SK-N-SH (cell line): ENCODE data around the gene TGM3. TPM values are rescaled to one million over a fixed set of nuclear protein-coding genes. Genes with fewer than 3 reads are reported as not detected.

Source experiments
- CTCF ChIA-PET: fragments of 300-600, 350-600 bp; formaldehyde crosslinking; extraction: SDS; loops from one replicate; lab custom pipeline; 2021; lab: Yijun Ruan, JAX
- POLR2A ChIA-PET: fragments of 350-600 bp; sonication (Branson Sonifier 250); formaldehyde crosslinking; extraction: SDS; loops from one replicate; lab custom pipeline; 2020; ENCODE audit warnings: antibody characterized with exemption, inconsistent platforms; lab: Yijun Ruan, JAX
- DNase-seq: peaks from one replicate; pipeline ENCODE4 v3.0.0; 2012
- H2AFZ ChIP-seq: fragments of 200-600 bp; sonication (generic); 2 replicates; pipeline ENCODE4 v1.8.1; 2016; ENCODE audit warnings: antibody characterized with exemption, mild to moderate bottlenecking, low read depth
- H3F3A ChIP-seq: fragments of 200-600 bp; sonication (generic); replicated peaks from 2 replicates; pipeline ENCODE3; 2016; ENCODE audit warnings: antibody characterized with exemption, mild to moderate bottlenecking; ENCODE audit not compliant: insufficient read depth
- H3K27ac ChIP-seq, 2 experiments: fragments of 200-500 bp in 1 of 2; fragments of 200-600 bp in 1 of 2; sonication (Bioruptor generic) in 1 of 2; sonication (generic), shearing (Covaris generic) in 1 of 2; 2 replicates each; pipeline versions ENCODE4 v1.5.1 to v1.6.1; 2014 to 2016; ENCODE audit warnings: low read depth in 2 of 2, inconsistent platforms in 1 of 2, low read length in 1 of 2, mild to moderate bottlenecking in 1 of 2, mixed read lengths in 1 of 2
- H3K27me3 ChIP-seq: fragments of 200-600 bp; sonication (generic), shearing (Covaris generic); 2 replicates; pipeline ENCODE4 v1.6.1; 2016; ENCODE audit warnings: mixed run types; ENCODE audit not compliant: insufficient read depth
- H3K36me3 ChIP-seq, 2 experiments: fragments of 200-500 bp in 1 of 2; fragments of 200-600 bp in 1 of 2; sonication (Bioruptor generic) in 1 of 2; sonication (generic) in 1 of 2; replicated peaks in 1 of 2; 2 replicates each; pipeline versions ENCODE3 to v1.5.1; 2014 to 2016; ENCODE audit warnings: low read length in 1 of 2, mild to moderate bottlenecking in 1 of 2; ENCODE audit not compliant: insufficient read depth in 2 of 2, control insufficient read depth in 1 of 2
- H3K4me1 ChIP-seq, 2 experiments: fragments of 200-500 bp in 1 of 2; fragments of 200-600 bp in 1 of 2; sonication (Bioruptor generic) in 1 of 2; sonication (generic), shearing (Covaris generic) in 1 of 2; 2 replicates each; pipeline versions ENCODE4 v1.5.1 to v1.6.1; 2014 to 2016; ENCODE audit warnings: low read depth in 1 of 2, low read length in 1 of 2, mixed run types in 1 of 2; ENCODE audit not compliant: insufficient read depth in 2 of 2, control insufficient read depth in 1 of 2
- H3K4me2 ChIP-seq: fragments of 200-600 bp; sonication (generic), shearing (Covaris generic); 2 replicates; pipeline ENCODE4 v1.6.1; 2017; ENCODE audit warnings: mixed run types
- H3K4me3 ChIP-seq, 2 experiments: fragments of 200-500 bp in 1 of 2; fragments of 200-600 bp in 1 of 2; sonication (Bioruptor generic) in 1 of 2; sonication (generic), shearing (Covaris generic) in 1 of 2; 2 replicates each; pipeline versions ENCODE4 v1.5.1 to v1.8.1; 2014 to 2016; ENCODE audit warnings: low read depth in 2 of 2, inconsistent platforms in 1 of 2, low read length in 1 of 2, mild to moderate bottlenecking in 1 of 2, mixed read lengths in 1 of 2, moderate library complexity in 1 of 2
- H3K79me2 ChIP-seq: fragments of 200-600 bp; sonication (generic); 2 replicates; pipeline ENCODE4 v1.8.1; 2017; ENCODE audit warnings: mild to moderate bottlenecking; ENCODE audit not compliant: insufficient read depth
- H3K9ac ChIP-seq: fragments of 200-600 bp; sonication (generic); 2 replicates; pipeline ENCODE4 v1.6.1; 2017; ENCODE audit warnings: mixed run types
- H3K9me2 ChIP-seq: fragments of 200-600 bp; sonication (generic); 2 replicates; pipeline ENCODE4 v1.6.1; 2017; ENCODE audit warnings: mixed run types
- H3K9me3 ChIP-seq: fragments of 200-600 bp; sonication (generic); 2 replicates; pipeline ENCODE4 v1.6.1; 2017; ENCODE audit warnings: mixed run types, mild to moderate bottlenecking, moderate library complexity
- H4K20me1 ChIP-seq: fragments of 200-600 bp; sonication (generic); 2 replicates; pipeline ENCODE4 v1.6.1; 2017; ENCODE audit warnings: mild to moderate bottlenecking, mixed run types; ENCODE audit not compliant: insufficient read depth
- EZH2phosphoT487 ChIP-seq: fragments of 200-600 bp; sonication (generic); IDR thresholded peaks from 2 replicates; pipeline ENCODE4 v1.6.1; 2017; ENCODE audit warnings: low read depth, mixed run types, mild to moderate bottlenecking, antibody characterized with exemption, moderate library complexity, borderline replicate concordance
- FOSL2 ChIP-seq: IDR thresholded peaks from 2 replicates; pipeline ENCODE4 v1.4.0; 2012; ENCODE audit warnings: low read depth, mild to moderate bottlenecking, moderate library complexity, borderline replicate concordance
- FOXJ3 ChIP-seq: sonication (generic); formaldehyde crosslinking; IDR thresholded peaks from 2 replicates; pipeline ENCODE4 v1.5.1; 2020; ENCODE audit warnings: mild to moderate bottlenecking, missing genetic modification reagents
- GABPA ChIP-seq: IDR thresholded peaks from 2 replicates; pipeline ENCODE4 v1.4.0; 2012; ENCODE audit warnings: low read depth, mild to moderate bottlenecking
- MEF2A ChIP-seq: IDR thresholded peaks from 2 replicates; pipeline ENCODE4 v1.4.0; 2012; ENCODE audit warnings: low read depth, borderline replicate concordance
- NFIC ChIP-seq: IDR thresholded peaks from 2 replicates; pipeline ENCODE4 v1.4.0; 2012; ENCODE audit warnings: borderline replicate concordance
- NRF1 ChIP-seq: IDR thresholded peaks from 2 replicates; pipeline ENCODE4 v1.6.1; 2012; ENCODE audit warnings: low read depth, mild to moderate bottlenecking, low read length
- POLR2AphosphoS5 ChIP-seq: IDR thresholded peaks from 2 replicates; pipeline ENCODE4 v1.6.1; 2012; ENCODE audit warnings: low read depth, low read length
- RXRA ChIP-seq: IDR thresholded peaks from 2 replicates; pipeline ENCODE4 v1.4.0; 2012; ENCODE audit warnings: low read depth, mild to moderate bottlenecking, borderline replicate concordance
- SIN3A ChIP-seq: IDR thresholded peaks from 2 replicates; pipeline ENCODE4 v1.6.1; 2012; ENCODE audit warnings: low read depth, mild to moderate bottlenecking, low read length, moderate library complexity, borderline replicate concordance
- TAF1 ChIP-seq: IDR thresholded peaks from 2 replicates; pipeline ENCODE4 v1.6.1; 2012; ENCODE audit warnings: low read depth, mild to moderate bottlenecking, low read length, moderate library complexity, borderline replicate concordance
- TEAD4 ChIP-seq: IDR thresholded peaks from 2 replicates; pipeline ENCODE4 v1.4.0; 2012; ENCODE audit warnings: mild to moderate bottlenecking, borderline replicate concordance; ENCODE audit not compliant: insufficient read depth
- WGBS: methylation state at CpG from one replicate; pipeline ENCODE4 v1.1.6; 2017; ENCODE audit warnings: low lambda C conversion rate; 5-methylcytosine and 5-hydroxymethylcytosine counted together
- polyA plus RNA-seq, 3 experiments: library from polyadenylated mRNA; depleted of rRNA; stranded (reverse); fragments of >200 nt; gene quantifications; 2 replicates each; pipeline ENCODE4 v1.2.3, GENCODE V29; 2012
- TF ChIP-seq, protein P1 (sequence below): IDR thresholded peaks from 2 replicates; pipeline ENCODE4; 2012
- TF ChIP-seq, protein P2 (sequence below): IDR thresholded peaks from 2 replicates; pipeline ENCODE4 v1.4.0; 2012; ENCODE audit warnings: low read depth, borderline replicate concordance
- TF ChIP-seq, protein P3 (sequence below): IDR thresholded peaks from 2 replicates; pipeline ENCODE4 v1.4.0; 2012; ENCODE audit warnings: low read depth, borderline replicate concordance
- TF ChIP-seq, protein P4 (sequence below): IDR thresholded peaks from 2 replicates; pipeline ENCODE4 v1.4.0; 2012; ENCODE audit warnings: low read depth

The TGM3 gene
- polyA plus RNA-seq, 1 of the 3 experiments (the other 2 are of a cell fraction), result not detected

DNA sequence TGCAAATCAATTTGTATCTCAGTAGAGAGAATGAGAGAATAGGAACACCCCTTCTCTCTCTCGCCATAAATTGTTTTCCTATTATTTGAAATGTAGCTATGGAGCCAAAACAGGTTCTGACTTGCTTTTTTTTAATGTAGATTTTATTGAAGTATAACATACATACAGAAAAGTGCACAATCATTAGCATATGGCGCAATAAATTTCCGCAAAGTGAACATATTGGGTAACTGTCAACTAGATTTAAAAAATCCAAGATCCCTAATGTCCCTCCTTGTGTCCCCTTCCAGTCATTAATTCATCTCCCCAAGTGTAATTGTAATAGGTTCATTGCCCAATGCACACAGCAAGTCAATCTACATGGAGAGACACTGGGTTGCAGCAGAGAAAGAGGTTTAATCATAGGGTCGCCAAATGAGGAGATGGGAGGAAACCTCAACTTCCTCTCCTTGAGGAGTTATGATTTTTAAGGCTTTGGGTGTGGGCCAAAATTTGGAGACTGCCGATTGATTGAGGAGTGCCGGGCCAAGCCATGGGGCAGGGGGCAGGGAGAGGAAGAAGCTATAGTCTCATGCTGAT lies 43.3 kb upstream of the TGM3 start:
- Histone ChIP-seq H3K4me1 (no peaks in the 10 kb centered on the region), H2AFZ (no peak overlapping the region), H3K27ac (no peak overlapping the region), H3F3A (no peaks in the 10 kb centered on the region), H3K36me3 (no peaks in the 10 kb centered on the region), H3K27me3 (no peaks in the 10 kb centered on the region; the same call in 1 of the 2 replicates), H3K9ac (no peak overlapping the region), H3K79me2 (no peaks in the 10 kb centered on the region), H4K20me1 (no peaks in the 10 kb centered on the region), H3K9me2 (no peaks in the 10 kb centered on the region), H3K9me3 (no peaks in the 10 kb centered on the region), H3K4me2 (no peak overlapping the region), H3K4me3 (no peak overlapping the region)
- TF ChIP-seq FOXJ3, result no peak
- no peak for TF ChIP-seq TAF1
- no peak for TF ChIP-seq NRF1
- TF ChIP-seq MEF2A, result no peak
- ChIA-PET POLR2A (no interaction called here), CTCF (no interaction called here)
- WGBS, result 71% methylated on average over 6 of the region's 6 CpGs
- DNase-seq, result no peak

DNA sequence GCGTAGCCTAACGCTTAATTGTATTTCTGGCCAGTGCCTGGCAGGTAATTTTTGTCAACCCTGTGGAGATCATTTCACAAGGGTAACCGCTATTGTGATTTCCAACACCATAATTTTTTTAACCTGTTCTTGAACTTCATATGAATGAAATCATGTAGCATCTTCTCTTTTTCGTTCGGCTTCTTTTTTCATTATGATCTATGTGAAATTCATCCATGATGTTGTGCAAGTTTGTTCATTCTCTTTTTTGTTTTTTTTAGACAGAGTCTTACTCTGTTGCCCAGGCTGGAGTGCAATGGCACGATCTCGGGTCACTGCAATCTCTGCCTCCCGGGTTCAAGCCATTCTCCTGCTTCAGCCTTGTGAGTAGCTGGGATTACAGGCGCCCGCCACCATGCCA lies 42.5 kb upstream of the TGM3 start:
- DNase-seq, result no peak
- Histone ChIP-seq H3K9me2 (no peaks in the 10 kb centered on the region), H3K4me1 (no peaks in the 10 kb centered on the region), H2AFZ (no peak overlapping the region), H3F3A (no peaks in the 10 kb centered on the region), H3K36me3 (no peaks in the 10 kb centered on the region), H3K9ac (no peak overlapping the region), H3K9me3 (no peaks in the 10 kb centered on the region), H3K4me2 (no peak overlapping the region), H3K27me3 (no peaks in the 10 kb centered on the region; the same call in 1 of the 2 replicates), H3K79me2 (no peaks in the 10 kb centered on the region), H4K20me1 (no peaks in the 10 kb centered on the region), H3K4me3 (no peak overlapping the region), H3K27ac (no peak overlapping the region)
- ChIA-PET CTCF (no interaction called here), POLR2A (no interaction called here)
- WGBS, result 69% methylated on average over 10 of the region's 10 CpGs
- no peak for TF ChIP-seq TEAD4
- no peak for TF ChIP-seq GABPA
- TF ChIP-seq SIN3A, result no peak
- TF ChIP-seq POLR2AphosphoS5, result no peak
- TF ChIP-seq, protein P1, sequence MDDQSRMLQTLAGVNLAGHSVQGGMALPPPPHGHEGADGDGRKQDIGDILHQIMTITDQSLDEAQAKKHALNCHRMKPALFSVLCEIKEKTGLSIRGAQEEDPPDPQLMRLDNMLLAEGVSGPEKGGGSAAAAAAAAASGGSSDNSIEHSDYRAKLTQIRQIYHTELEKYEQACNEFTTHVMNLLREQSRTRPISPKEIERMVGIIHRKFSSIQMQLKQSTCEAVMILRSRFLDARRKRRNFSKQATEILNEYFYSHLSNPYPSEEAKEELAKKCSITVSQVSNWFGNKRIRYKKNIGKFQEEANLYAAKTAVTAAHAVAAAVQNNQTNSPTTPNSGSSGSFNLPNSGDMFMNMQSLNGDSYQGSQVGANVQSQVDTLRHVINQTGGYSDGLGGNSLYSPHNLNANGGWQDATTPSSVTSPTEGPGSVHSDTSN, result no peak
- TF ChIP-seq RXRA, result no peak
- TF ChIP-seq EZH2phosphoT487, result no peak
- no peak for TF ChIP-seq NFIC
- TF ChIP-seq, protein P2, sequence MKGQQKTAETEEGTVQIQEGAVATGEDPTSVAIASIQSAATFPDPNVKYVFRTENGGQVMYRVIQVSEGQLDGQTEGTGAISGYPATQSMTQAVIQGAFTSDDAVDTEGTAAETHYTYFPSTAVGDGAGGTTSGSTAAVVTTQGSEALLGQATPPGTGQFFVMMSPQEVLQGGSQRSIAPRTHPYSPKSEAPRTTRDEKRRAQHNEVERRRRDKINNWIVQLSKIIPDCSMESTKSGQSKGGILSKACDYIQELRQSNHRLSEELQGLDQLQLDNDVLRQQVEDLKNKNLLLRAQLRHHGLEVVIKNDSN, result no peak
- no peak for TF ChIP-seq FOSL2
- TF ChIP-seq TAF1, result no peak
- TF ChIP-seq, protein P3, sequence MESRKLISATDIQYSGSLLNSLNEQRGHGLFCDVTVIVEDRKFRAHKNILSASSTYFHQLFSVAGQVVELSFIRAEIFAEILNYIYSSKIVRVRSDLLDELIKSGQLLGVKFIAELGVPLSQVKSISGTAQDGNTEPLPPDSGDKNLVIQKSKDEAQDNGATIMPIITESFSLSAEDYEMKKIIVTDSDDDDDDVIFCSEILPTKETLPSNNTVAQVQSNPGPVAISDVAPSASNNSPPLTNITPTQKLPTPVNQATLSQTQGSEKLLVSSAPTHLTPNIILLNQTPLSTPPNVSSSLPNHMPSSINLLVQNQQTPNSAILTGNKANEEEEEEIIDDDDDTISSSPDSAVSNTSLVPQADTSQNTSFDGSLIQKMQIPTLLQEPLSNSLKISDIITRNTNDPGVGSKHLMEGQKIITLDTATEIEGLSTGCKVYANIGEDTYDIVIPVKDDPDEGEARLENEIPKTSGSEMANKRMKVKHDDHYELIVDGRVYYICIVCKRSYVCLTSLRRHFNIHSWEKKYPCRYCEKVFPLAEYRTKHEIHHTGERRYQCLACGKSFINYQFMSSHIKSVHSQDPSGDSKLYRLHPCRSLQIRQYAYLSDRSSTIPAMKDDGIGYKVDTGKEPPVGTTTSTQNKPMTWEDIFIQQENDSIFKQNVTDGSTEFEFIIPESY, result no peak
- TF ChIP-seq, protein P4, sequence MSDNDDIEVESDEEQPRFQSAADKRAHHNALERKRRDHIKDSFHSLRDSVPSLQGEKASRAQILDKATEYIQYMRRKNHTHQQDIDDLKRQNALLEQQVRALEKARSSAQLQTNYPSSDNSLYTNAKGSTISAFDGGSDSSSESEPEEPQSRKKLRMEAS, result no peak
- TF ChIP-seq NRF1, result no peak
